IPS-11a (cell line): ENCODE results near the gene ZNF467.

Experiments
- H3K4me3 ChIP-seq: one replicate; pipeline ENCODE4 v1.5.1; 2013; ENCODE audit warnings: low read depth, low read length, control low read depth

Gene ZNF467

GRCh38 chr7:149773446-149774236 is at the start of gene ZNF467:
ZNF467 (minus strand) TSS chr7:149773588; CDS start chr7:149771032, 2,556 bp downstream.
- peak within 1 kb of the TSS; percentile 43 for H3K4me3 ChIP-seq

GRCh38 chr7:149822353-149822943 is 49.1 kb upstream of the ZNF467 start:
- no peak overlapping the region for H3K4me3 ChIP-seq

- no peak overlapping the region for H3K4me3 ChIP-seq
These were observed 48.1 kb upstream of the ZNF467 start for GRCh38 chr7:149821191-149822148.

- no peak overlapping the region for H3K4me3 ChIP-seq
These were observed 47.3 kb upstream of the ZNF467 start for GRCh38 chr7:149820622-149821190.

- H3K4me3 ChIP-seq = no peak overlapping the region
These were observed 46.6 kb upstream of the ZNF467 start for GRCh38 chr7:149819961-149820340.

- H3K4me3 ChIP-seq = no peak overlapping the region
These were observed 46.0 kb upstream of the ZNF467 start for GRCh38 chr7:149819141-149819960.

- no peak overlapping the region for H3K4me3 ChIP-seq
These were observed 45.1 kb upstream of the ZNF467 start for GRCh38 chr7:149818536-149818840.

- no peak overlapping the region for H3K4me3 ChIP-seq
These were observed 44.6 kb upstream of the ZNF467 start for GRCh38 chr7:149817836-149818535.

- no peak overlapping the region for H3K4me3 ChIP-seq
These were observed 43.9 kb upstream of the ZNF467 start for GRCh38 chr7:149817301-149817771.

GRCh38 chr7:149816794-149817193 is 43.4 kb upstream of the ZNF467 start:
- no peak overlapping the region for H3K4me3 ChIP-seq

GRCh38 chr7:149816267-149816751 is 42.9 kb upstream of the ZNF467 start:
- no peak overlapping the region for H3K4me3 ChIP-seq

- no peak overlapping the region for H3K4me3 ChIP-seq
These were observed 42.4 kb upstream of the ZNF467 start for GRCh38 chr7:149815661-149816266.

- H3K4me3 ChIP-seq = no peak overlapping the region
These were observed 41.7 kb upstream of the ZNF467 start for GRCh38 chr7:149815121-149815520.

- H3K4me3 ChIP-seq = no peak overlapping the region
These were observed 41.1 kb upstream of the ZNF467 start for GRCh38 chr7:149814494-149814893.

- H3K4me3 ChIP-seq = no peak overlapping the region
These were observed 40.1 kb upstream of the ZNF467 start for GRCh38 chr7:149813254-149814035.

GRCh38 chr7:149811831-149812490 is 38.6 kb upstream of the ZNF467 start:
- no peak overlapping the region for H3K4me3 ChIP-seq

- H3K4me3 ChIP-seq = no peak overlapping the region
These were observed 37.8 kb upstream of the ZNF467 start for GRCh38 chr7:149811221-149811620.

GRCh38 chr7:149809215-149809614 is 35.8 kb upstream of the ZNF467 start:
- no peak overlapping the region for H3K4me3 ChIP-seq
